Mammary epithelial cell (primary cell): ENCODE measurements around the gene CNTNAP2.

Experiments
- EZH2 ChIP-seq: IDR thresholded peaks from 2 replicates; pipeline ENCODE4 v1.6.1; 2012; ENCODE audit warnings: low read length, inconsistent platforms, borderline replicate concordance
- TF ChIP-seq, protein P1 (sequence below), 2 donors: IDR thresholded peaks in 1 of 2; conservative IDR thresholded peaks in 1 of 2; 2 replicates each; pipeline ENCODE4 v1.5.1; 2011 to 2012; ENCODE audit warnings: inconsistent platforms in 2 of 2, low read length in 2 of 2, mild to moderate bottlenecking in 2 of 2, control low read depth in 1 of 2, low read depth in 1 of 2; ENCODE audit not compliant: insufficient read depth in 1 of 2; ENCODE audit errors: extremely low read depth in 1 of 2

DNA sequence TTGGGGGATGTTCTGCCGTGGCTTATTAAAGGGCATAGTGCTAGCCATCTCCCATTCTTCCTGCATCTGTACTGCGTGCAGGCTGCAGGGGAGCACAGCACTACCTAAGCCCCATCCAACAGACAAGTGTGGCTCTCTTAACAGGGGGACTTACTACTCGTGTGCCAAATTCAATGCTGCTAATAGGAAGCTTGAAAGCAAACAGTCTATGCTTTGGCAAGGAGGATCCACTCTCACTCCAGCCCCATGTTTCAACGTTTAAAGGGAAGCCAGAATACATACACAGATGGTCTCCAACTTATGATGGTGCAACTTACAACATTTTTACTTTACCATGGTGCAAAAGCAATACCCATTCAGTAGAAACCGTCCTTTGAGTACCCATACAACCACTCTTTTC is 2245.9 kb downstream of the CNTNAP2 start:
- TF ChIP-seq, protein P1, sequence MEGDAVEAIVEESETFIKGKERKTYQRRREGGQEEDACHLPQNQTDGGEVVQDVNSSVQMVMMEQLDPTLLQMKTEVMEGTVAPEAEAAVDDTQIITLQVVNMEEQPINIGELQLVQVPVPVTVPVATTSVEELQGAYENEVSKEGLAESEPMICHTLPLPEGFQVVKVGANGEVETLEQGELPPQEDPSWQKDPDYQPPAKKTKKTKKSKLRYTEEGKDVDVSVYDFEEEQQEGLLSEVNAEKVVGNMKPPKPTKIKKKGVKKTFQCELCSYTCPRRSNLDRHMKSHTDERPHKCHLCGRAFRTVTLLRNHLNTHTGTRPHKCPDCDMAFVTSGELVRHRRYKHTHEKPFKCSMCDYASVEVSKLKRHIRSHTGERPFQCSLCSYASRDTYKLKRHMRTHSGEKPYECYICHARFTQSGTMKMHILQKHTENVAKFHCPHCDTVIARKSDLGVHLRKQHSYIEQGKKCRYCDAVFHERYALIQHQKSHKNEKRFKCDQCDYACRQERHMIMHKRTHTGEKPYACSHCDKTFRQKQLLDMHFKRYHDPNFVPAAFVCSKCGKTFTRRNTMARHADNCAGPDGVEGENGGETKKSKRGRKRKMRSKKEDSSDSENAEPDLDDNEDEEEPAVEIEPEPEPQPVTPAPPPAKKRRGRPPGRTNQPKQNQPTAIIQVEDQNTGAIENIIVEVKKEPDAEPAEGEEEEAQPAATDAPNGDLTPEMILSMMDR (conservative IDR thresholded peaks at IDR 0.05 in 1 of 2, IDR thresholded peaks at IDR 0.05 in 1 of 2; ENCODE audit: extremely low read depth in 1 of 2, insufficient read depth in 1 of 2, low read depth in 1 of 2, low read length in 2 of 2): no peak
- TF ChIP-seq EZH2: no peak
